HG03558 (cell line): ENCODE measurements around the gene EXOC6B.

Experiments
- ATAC-seq: cut with Tn5 transposase; IDR thresholded peaks from one replicate; pipeline ENCODE4 v1.9.1; 2021; ENCODE audit warnings: moderate number of reproducible peaks; ENCODE audit not compliant: unreplicated experiment; ENCODE audit errors: extremely low read depth

EXOC6B gene

DNA sequence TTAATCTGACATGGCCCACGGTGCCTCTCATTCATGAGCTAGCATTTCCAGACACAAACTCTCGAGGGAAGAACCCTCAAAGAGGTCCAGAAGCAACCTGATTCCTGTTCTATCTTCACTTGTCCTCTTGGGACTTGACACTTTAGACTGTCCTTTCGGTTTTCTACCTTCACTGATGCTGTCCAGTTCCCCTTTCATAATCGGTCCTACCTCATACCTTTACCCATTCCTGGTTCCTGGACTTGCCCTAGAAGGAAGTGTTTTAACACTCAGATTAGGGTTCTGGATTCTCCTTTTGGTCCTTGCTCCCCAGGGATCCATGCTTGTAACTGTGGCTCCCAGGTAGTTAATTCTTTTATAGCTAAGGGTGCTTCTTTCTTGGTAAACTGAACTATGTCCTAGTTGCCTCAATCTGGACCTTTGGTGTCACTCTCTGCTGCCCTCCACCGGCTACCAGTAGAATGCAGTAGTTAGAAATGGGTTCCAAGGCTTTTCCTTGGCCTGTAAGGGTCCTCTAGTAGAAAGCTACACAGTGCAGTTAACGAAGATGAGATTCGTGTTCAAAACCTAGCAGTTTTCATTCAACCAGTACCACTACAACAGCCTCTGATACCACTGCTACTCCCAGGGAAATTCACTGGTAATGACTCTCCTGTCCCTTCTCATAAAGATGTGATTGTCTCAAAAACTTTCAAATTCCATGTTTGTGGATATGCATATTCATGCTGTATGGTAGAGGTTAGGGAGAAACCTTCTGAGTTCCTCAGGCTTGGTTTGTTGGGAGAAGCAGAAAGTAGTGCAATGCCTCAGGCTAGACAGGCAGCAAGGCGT is 500.0 kb downstream of the EXOC6B start:
- no peak for ATAC-seq

- no peak for ATAC-seq
Measured at GRCh38 chr2:72316774-72317173, 509.1 kb downstream of the EXOC6B start.

- ATAC-seq: no peak
Measured at GRCh38 chr2:72300147-72300684, 525.6 kb downstream of the EXOC6B start.

- ATAC-seq: no peak
Measured at GRCh38 chr2:72293620-72294019, 532.2 kb downstream of the EXOC6B start.

DNA sequence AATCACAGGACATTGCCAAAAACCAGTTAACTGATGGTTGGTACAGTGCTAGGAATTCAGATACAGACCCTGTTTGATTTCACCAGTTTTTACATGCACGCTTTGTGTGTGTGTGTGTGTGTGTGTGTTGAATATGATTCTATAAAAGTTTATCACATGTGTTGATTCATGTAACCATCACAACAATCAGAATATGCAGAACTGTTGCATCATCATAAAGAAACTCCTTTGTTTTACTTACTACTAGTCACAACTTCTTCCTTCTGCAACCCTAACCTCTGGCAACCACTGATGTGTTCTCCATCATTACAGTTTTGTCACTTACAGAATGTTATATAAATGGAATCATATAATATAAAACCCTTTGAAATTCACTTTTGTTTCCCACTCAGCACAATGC is 533.4 kb downstream of the EXOC6B start:
- ATAC-seq: no peak

GRCh38 chr2:72291059-72291458 is 534.8 kb downstream of the EXOC6B start:
- ATAC-seq: no peak

DNA sequence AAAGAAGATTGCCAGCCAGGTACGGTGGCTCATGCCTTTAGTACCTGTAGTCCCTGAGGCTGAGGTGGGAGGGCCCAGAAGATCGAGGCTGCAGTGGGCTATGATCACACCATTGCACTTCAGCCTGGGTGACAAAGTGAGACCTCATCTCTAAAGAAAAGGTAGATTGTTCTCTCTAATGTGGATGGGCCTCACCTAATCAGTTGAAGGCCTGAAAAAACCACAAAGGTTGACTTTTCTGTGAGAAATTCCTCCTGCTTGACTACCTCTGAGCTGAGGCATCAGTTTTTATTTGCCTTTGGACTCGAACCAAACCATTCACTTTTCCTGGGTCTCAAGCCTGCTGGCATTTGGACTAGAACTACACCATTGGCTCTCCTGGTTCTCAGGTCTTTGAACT is 536.1 kb downstream of the EXOC6B start:
- no peak for ATAC-seq

DNA sequence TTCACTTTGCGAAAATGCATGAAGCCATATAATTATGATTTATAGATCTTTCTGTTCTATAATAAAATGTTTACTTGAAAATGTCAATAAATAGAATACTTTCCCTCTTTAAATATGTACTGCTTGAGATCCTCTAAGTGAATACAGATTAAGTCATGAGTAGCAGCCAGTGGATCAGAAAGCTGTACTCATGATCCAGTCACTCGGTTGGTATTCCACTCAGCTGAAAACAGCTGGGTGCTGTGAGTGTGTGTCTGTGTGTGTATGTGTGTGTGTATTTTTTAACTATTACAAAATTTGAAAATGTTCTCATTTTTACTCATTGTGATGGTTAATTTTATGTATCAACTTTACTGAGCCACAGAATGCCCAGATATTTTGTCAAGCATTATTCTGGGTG is 536.5 kb downstream of the EXOC6B start:
- ATAC-seq: no peak

- ATAC-seq: no peak
Measured at GRCh38 chr2:72278046-72278445, 547.8 kb downstream of the EXOC6B start.

GRCh38 chr2:72276876-72277275 is 549.0 kb downstream of the EXOC6B start:
- ATAC-seq: no peak

- no peak for ATAC-seq
Measured at GRCh38 chr2:72276356-72276755, 549.5 kb downstream of the EXOC6B start.

GRCh38 chr2:72275084-72275483 is 550.7 kb downstream of the EXOC6B start:
- no peak for ATAC-seq

- ATAC-seq: no peak
Measured at GRCh38 chr2:72274380-72274797, 551.4 kb downstream of the EXOC6B start.

GRCh38 chr2:72273384-72273783 is 552.4 kb downstream of the EXOC6B start:
- no peak for ATAC-seq

DNA sequence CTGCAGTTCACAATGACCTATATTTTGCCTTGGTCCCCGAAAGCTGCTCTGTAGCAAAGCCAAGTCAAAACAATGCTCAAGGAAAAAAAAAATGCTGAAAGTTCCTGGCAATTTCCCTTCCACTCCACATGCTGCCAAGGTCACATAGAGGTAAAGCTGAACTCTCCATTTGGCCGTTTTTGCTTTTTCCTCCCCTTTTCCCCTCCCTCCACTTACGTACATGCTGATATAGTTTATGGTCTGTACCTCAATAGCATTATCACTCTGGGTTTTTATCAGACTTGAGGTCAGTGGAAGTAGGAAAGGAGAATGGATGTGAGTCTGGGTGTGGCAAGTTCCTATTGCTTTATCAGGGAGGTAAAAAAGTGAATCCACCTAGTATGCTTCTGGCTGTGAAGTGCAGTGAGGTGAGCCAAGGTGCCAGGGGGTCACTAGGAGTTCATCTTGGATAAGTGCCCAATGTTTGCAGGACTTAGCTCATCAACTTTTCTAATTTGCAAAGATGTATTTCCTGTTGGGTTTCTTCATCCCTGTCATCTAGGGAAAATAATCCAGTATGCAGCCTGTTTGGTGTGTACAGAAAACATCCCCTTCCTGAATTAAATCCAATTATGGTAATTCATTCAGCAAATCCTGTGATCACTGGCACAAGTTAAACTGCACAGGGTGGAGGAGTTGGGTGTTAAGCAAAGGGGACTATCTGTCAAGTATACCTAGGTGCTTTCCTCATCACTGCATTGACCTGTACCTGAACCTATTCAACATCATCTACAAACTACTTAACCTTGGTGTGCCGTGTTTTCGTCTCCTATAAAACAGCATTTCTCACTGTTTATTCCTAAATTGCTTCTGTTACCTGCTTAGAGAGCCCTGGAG is 553.8 kb downstream of the EXOC6B start:
- ATAC-seq: no peak

GRCh38 chr2:72271276-72271614 is 554.6 kb downstream of the EXOC6B start:
- no peak for ATAC-seq

GRCh38 chr2:72270556-72271275 is 555.1 kb downstream of the EXOC6B start:
- no peak for ATAC-seq

DNA sequence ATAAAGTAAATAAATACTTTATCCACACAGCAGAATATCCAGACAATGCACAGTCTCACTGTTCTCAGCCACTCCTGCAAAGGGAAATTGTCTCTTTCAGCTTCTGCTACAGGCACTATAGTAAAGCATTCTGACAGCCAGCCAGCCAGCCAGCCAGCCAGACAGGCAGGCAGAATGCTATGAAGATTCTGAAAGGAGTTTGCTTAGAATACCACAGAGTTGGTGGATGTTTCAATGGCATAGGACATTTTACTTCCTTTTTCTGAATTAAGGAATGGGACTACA is 562.1 kb downstream of the EXOC6B start:
- no peak for ATAC-seq

- ATAC-seq: no peak
Measured at GRCh38 chr2:72263043-72263775, 562.6 kb downstream of the EXOC6B start.

GRCh38 chr2:72261076-72261475 is 564.8 kb downstream of the EXOC6B start:
- no peak for ATAC-seq
